Dedifferentiated amniotic fluid mesenchymal stem cell (primary cell): ENCODE measurements around the gene TAS2R60.
"Not testable (repeated sequence)": the region's sequence is repeated elsewhere in the genome, so short reads cannot be mapped to it uniquely, and the experiment has no call there.

Experiments
- DNase-seq: peaks from one replicate; pipeline ENCODE4 v3.0.0-alpha.2; 2016; ENCODE audit errors: extremely low spot score

TAS2R60 gene

GRCh38 chr7:143477501-143478150 is 34.4 kb downstream of the TAS2R60 start, which contains the start of gene TAS2R41:
Gene TAS2R41, plus strand, starts transcription at chr7:143477873. Its CDS starts 0 bp downstream, at chr7:143477873.
- no peak for DNase-seq

- no peak for DNase-seq
Observed at GRCh38 chr7:143479055-143479766, 36.0 kb downstream of the TAS2R60 start.

- DNase-seq, result no peak
Observed at GRCh38 chr7:143480501-143480900, 37.2 kb downstream of the TAS2R60 start.

- DNase-seq, result no peak
Observed at GRCh38 chr7:143484119-143484518, 40.9 kb downstream of the TAS2R60 start.

- DNase-seq, result no peak
Observed at GRCh38 chr7:143485094-143485493, 41.8 kb downstream of the TAS2R60 start.

GRCh38 chr7:143485500-143485899 is 42.2 kb downstream of the TAS2R60 start:
- DNase-seq, result no peak

- DNase-seq, result not testable (repeated sequence)
Observed at GRCh38 chr7:143486266-143486665, 43.0 kb downstream of the TAS2R60 start.

GRCh38 chr7:143487061-143487460 is 43.8 kb downstream of the TAS2R60 start:
- no peak for DNase-seq

GRCh38 chr7:143487566-143487965 is 44.3 kb downstream of the TAS2R60 start:
- no peak for DNase-seq

- no peak for DNase-seq
Observed at GRCh38 chr7:143490717-143491306, 47.6 kb downstream of the TAS2R60 start.

- peak; percentile 49 for DNase-seq
Observed at GRCh38 chr7:143492043-143492471, 48.8 kb downstream of the TAS2R60 start.

- DNase-seq, result no peak
Observed at GRCh38 chr7:143492799-143493739, 49.8 kb downstream of the TAS2R60 start.

GRCh38 chr7:143493751-143494150 is 50.5 kb downstream of the TAS2R60 start:
- DNase-seq, result no peak
